Immature natural killer cell (primary cell): ENCODE data around the gene CLSTN3. TPM values are rescaled to one million over a fixed set of nuclear protein-coding genes. Genes with fewer than 3 reads are reported as not detected.

Experiments used
- DNase-seq, 3 donors: peaks; one replicate each; pipeline ENCODE4 v3.0.0; 2022; ENCODE audit warnings: mixed read lengths in 1 of 3
- H3K27ac Mint-ChIP-seq, 6 donors: one replicate each; pipeline ENCODE4 v1.8.0; 2020; ENCODE audit warnings: mixed read lengths in 6 of 6, mild to moderate bottlenecking in 5 of 6, inconsistent platforms in 4 of 6, moderate library complexity in 3 of 6
- H3K27me3 Mint-ChIP-seq, 3 donors: one replicate each; pipeline ENCODE4 v1.8.0; 2020 to 2021; ENCODE audit warnings: low read depth in 3 of 3, mild to moderate bottlenecking in 3 of 3, mixed read lengths in 3 of 3, moderate library complexity in 3 of 3, inconsistent platforms in 1 of 3
- H3K36me3 Mint-ChIP-seq, 3 donors: one replicate each; pipeline ENCODE4 v1.8.0; 2020; ENCODE audit warnings: mixed read lengths in 3 of 3, inconsistent platforms in 2 of 3, mild to moderate bottlenecking in 2 of 3
- H3K4me1 Mint-ChIP-seq, 2 donors: one replicate each; pipeline ENCODE4 v1.8.0; 2020; ENCODE audit warnings: inconsistent platforms in 2 of 2, mild to moderate bottlenecking in 2 of 2, mixed read lengths in 2 of 2, moderate library complexity in 1 of 2
- H3K4me3 Mint-ChIP-seq, 5 donors: one replicate each; pipeline ENCODE4 v1.8.0; 2020; ENCODE audit warnings: mild to moderate bottlenecking in 5 of 5, mixed read lengths in 5 of 5, inconsistent platforms in 3 of 5, moderate library complexity in 3 of 5
- H3K9me3 Mint-ChIP-seq, 6 donors: one replicate each; pipeline ENCODE4 v1.8.0; 2020; ENCODE audit warnings: mild to moderate bottlenecking in 6 of 6, mixed read lengths in 6 of 6, inconsistent platforms in 4 of 6, moderate library complexity in 3 of 6
- polyA plus RNA-seq, 3 donors: library from polyadenylated mRNA; unstranded; fragments of 300-500 nt; fragmentation: Illumina TruSeq; gene quantifications; one replicate each; pipeline ENCODE4 v1.2.3, GENCODE V29; 2021

CLSTN3 gene
- polyA plus RNA-seq, 3 donors from 2014 or later = 7.6 to 18.9 (median 13.8) TPM

- peaks cover 0 to 2% (median 1%) of the 10 kb centered on the region in 3 donors for H3K27me3 Mint-ChIP-seq
These were observed 7.1 kb upstream of the CLSTN3 start for GRCh38 chr12:7122811-7123769.

GRCh38 chr12:7123806-7124522 lies 6.2 kb upstream of the CLSTN3 start:
- Mint-ChIP-seq H3K27ac (no peak overlapping the region), H3K4me1 (peaks cover 7 to 14% of the 10 kb centered on the region in 2 donors), H3K4me3 (no peak overlapping the region), H3K27me3 (peaks cover 0 to 2% (median 0%) of the 10 kb centered on the region in 3 donors), H3K36me3 (peaks cover 0 to 9% (median 0%) of the 10 kb centered on the region in 3 donors), H3K9me3 (no peaks in the 10 kb centered on the region)
- DNase-seq = no peak

More at GRCh38 chr12:7122811-7123769, 7.1 kb upstream of the CLSTN3 start:
- Mint-ChIP-seq H3K4me1 (peaks cover 3 to 7% of the 10 kb centered on the region in 2 donors), H3K36me3 (peaks cover 0 to 13% (median 5%) of the 10 kb centered on the region in 3 donors), H3K4me3 (no peak overlapping the region), H3K27ac (no peak overlapping the region), H3K9me3 (no peaks in the 10 kb centered on the region)
- no peak for DNase-seq

- Mint-ChIP-seq H3K36me3 (peaks cover 0 to 9% (median 0%) of the 10 kb centered on the region in 3 donors), H3K4me1 (peaks cover 11 to 23% of the 10 kb centered on the region in 2 donors), H3K27ac (peak overlapping the region in 1 of 6 donors; percentile 5), H3K27me3 (peaks cover 0 to 2% (median 2%) of the 10 kb centered on the region in 3 donors), H3K9me3 (no peaks in the 10 kb centered on the region), H3K4me3 (no peak overlapping the region)
- no peak for DNase-seq
These were observed 4.4 kb upstream of the CLSTN3 start for GRCh38 chr12:7125632-7126227.

- H3K27ac Mint-ChIP-seq = peak overlapping the region in 5 of 6 donors; percentile 57 to 86 (median 80)
These were observed 2.1 kb upstream of the CLSTN3 start for GRCh38 chr12:7127916-7128626.

GRCh38 chr12:7128681-7129286 lies 1.4 kb upstream of the CLSTN3 start, which contains the start of gene RBP5:
Gene RBP5, minus strand, starts transcription at chr12:7128889. Its CDS starts 114 bp downstream, at chr12:7128775.
- Mint-ChIP-seq H3K4me3 (peak within 1 kb of the TSS; percentile 95 to 99 (median 98)), H3K4me1 (peaks cover 32 to 43% of the 10 kb centered on the region in 2 donors), H3K36me3 (peaks cover 0 to 5% (median 1%) of the 10 kb centered on the region in 3 donors), H3K27me3 (peaks cover 0 to 5% (median 2%) of the 10 kb centered on the region in 3 donors), H3K9me3 (no peaks in the 10 kb centered on the region), H3K27ac (peak within 1 kb of the TSS; percentile 90 to 99 (median 96))
- DNase-seq = no peak

More at GRCh38 chr12:7127916-7128626, 2.1 kb upstream of the CLSTN3 start:
- Mint-ChIP-seq H3K36me3 (peaks cover 0 to 5% (median 0%) of the 10 kb centered on the region in 3 donors), H3K27me3 (peaks cover 0 to 5% (median 2%) of the 10 kb centered on the region in 3 donors), H3K4me1 (peaks cover 32 to 43% of the 10 kb centered on the region in 2 donors), H3K4me3 (peak overlapping the region; percentile 63 to 99 (median 98)), H3K9me3 (no peaks in the 10 kb centered on the region)
- no peak for DNase-seq

GRCh38 chr12:7129287-7129871 lies 792 bp upstream of the CLSTN3 start:
- no peak for DNase-seq
- Mint-ChIP-seq H3K4me3 (peak overlapping the region; percentile 95 to 99 (median 98)), H3K9me3 (no peaks in the 10 kb centered on the region), H3K27ac (peak overlapping the region; percentile 90 to 99 (median 96)), H3K4me1 (peaks cover 32 to 43% of the 10 kb centered on the region in 2 donors), H3K27me3 (peaks cover 0 to 5% (median 2%) of the 10 kb centered on the region in 3 donors), H3K36me3 (peaks cover 0 to 6% (median 3%) of the 10 kb centered on the region in 3 donors)

- H3K27me3 Mint-ChIP-seq = peaks cover 0 to 5% (median 3%) of the 10 kb centered on the region in 3 donors
- H3K4me1 Mint-ChIP-seq = peaks cover 34 to 43% of the 10 kb centered on the region in 2 donors
- peak overlapping the region; percentile 90 to 99 (median 96) for H3K27ac Mint-ChIP-seq
- peaks cover 3 to 17% (median 4%) of the 10 kb centered on the region in 3 donors for H3K36me3 Mint-ChIP-seq
- no peaks in the 10 kb centered on the region for H3K9me3 Mint-ChIP-seq
- H3K4me3 Mint-ChIP-seq = peak overlapping the region; percentile 95 to 99 (median 98)
- peak; percentile 66 to 70 (median 66) for DNase-seq
These were observed 730 bp downstream of the CLSTN3 start for GRCh38 chr12:7130701-7131501.

- peaks cover 34 to 43% of the 10 kb centered on the region in 2 donors for H3K4me1 Mint-ChIP-seq
- peak overlapping the region; percentile 95 to 99 (median 98) for H3K4me3 Mint-ChIP-seq
- peak overlapping the region; percentile 90 to 99 (median 96) for H3K27ac Mint-ChIP-seq
- peaks cover 3 to 21% (median 4%) of the 10 kb centered on the region in 3 donors for H3K36me3 Mint-ChIP-seq
- H3K27me3 Mint-ChIP-seq = peaks cover 0 to 5% (median 3%) of the 10 kb centered on the region in 3 donors
- DNase-seq = peak; percentile 39 to 41 (median 40)
- no peaks in the 10 kb centered on the region for H3K9me3 Mint-ChIP-seq
These were observed 1.3 kb downstream of the CLSTN3 start for GRCh38 chr12:7131502-7131866.

GRCh38 chr12:7134396-7135166 lies 4.4 kb downstream of the CLSTN3 start:
- Mint-ChIP-seq H3K27ac (peak overlapping the region in 3 of 6 donors; percentile 32 to 73 (median 60)), H3K4me3 (no peak overlapping the region)

GRCh38 chr12:7136071-7136470 lies 5.9 kb downstream of the CLSTN3 start:
- Mint-ChIP-seq H3K27me3 (peaks cover 0 to 3% (median 2%) of the 10 kb centered on the region in 3 donors), H3K4me1 (peaks cover 17 to 23% of the 10 kb centered on the region in 2 donors), H3K4me3 (no peak overlapping the region), H3K27ac (no peak overlapping the region), H3K36me3 (peaks cover 20 to 49% (median 32%) of the 10 kb centered on the region in 3 donors), H3K9me3 (no peaks in the 10 kb centered on the region)
- no peak for DNase-seq

More at GRCh38 chr12:7134396-7135166, 4.4 kb downstream of the CLSTN3 start:
- Mint-ChIP-seq H3K9me3 (no peaks in the 10 kb centered on the region), H3K36me3 (peaks cover 14 to 42% (median 26%) of the 10 kb centered on the region in 3 donors), H3K4me1 (peaks cover 26 to 27% of the 10 kb centered on the region in 2 donors), H3K27me3 (peaks cover 0 to 8% (median 2%) of the 10 kb centered on the region in 3 donors)
- DNase-seq = no peak

GRCh38 chr12:7136676-7137075 lies 6.5 kb downstream of the CLSTN3 start:
- H3K27me3 Mint-ChIP-seq = peaks cover 0 to 3% (median 2%) of the 10 kb centered on the region in 3 donors
- peaks cover 24 to 52% (median 36%) of the 10 kb centered on the region in 3 donors for H3K36me3 Mint-ChIP-seq
- no peaks in the 10 kb centered on the region for H3K9me3 Mint-ChIP-seq
- H3K4me3 Mint-ChIP-seq = no peak overlapping the region
- no peak for DNase-seq
- peaks cover 11 to 17% of the 10 kb centered on the region in 2 donors for H3K4me1 Mint-ChIP-seq
- H3K27ac Mint-ChIP-seq = peak overlapping the region in 1 of 6 donors; percentile 32
